ENCODE data around the gene SLC35A4.
A peak's percentile ranks its signal among the peaks of the same experiment; 100 is the strongest.

SLC35A4 gene

GRCh38 chr5:140565024-140565779, 574 bp downstream of the SLC35A4 start:
- in situ Hi-C loops (cut with HindIII; ENCODE audit: low pct_unique_long_range_greater_than_20kb, low sequenced_read_pairs) = no loop called here
- DNase-seq (ENCODE audit: low read depth in 1 of 2, low spot score in 1 of 2) = no peak
- no peak for TF ChIP-seq JUND (IDR thresholded peaks at IDR 0.05; ENCODE audit: low read depth)

GRCh38 chr5:140565780-140566095, 1.1 kb downstream of the SLC35A4 start:
- TF ChIP-seq JUND (IDR thresholded peaks at IDR 0.05; ENCODE audit: low read depth) = no peak
- DNase-seq (ENCODE audit: low read depth in 1 of 2, low spot score in 1 of 2) = no peak
- in situ Hi-C loops (cut with HindIII; ENCODE audit: low pct_unique_long_range_greater_than_20kb, low sequenced_read_pairs) = no loop called here

- in situ Hi-C loops (cut with HindIII; ENCODE audit: low pct_unique_long_range_greater_than_20kb, low sequenced_read_pairs) = no loop called here
- DNase-seq (ENCODE audit: low read depth in 1 of 2, low spot score in 1 of 2) = no peak
- TF ChIP-seq JUND (IDR thresholded peaks at IDR 0.05; ENCODE audit: low read depth) = no peak
Measured at GRCh38 chr5:140566665-140567064, 2.0 kb downstream of the SLC35A4 start.

- in situ Hi-C loops (cut with HindIII; ENCODE audit: low pct_unique_long_range_greater_than_20kb, low sequenced_read_pairs) = no loop called here
- no peak for TF ChIP-seq JUND (IDR thresholded peaks at IDR 0.05; ENCODE audit: low read depth)
- no peak for DNase-seq (ENCODE audit: low read depth in 1 of 2, low spot score in 1 of 2)
Measured at GRCh38 chr5:140567136-140567818, 2.6 kb downstream of the SLC35A4 start.

- TF ChIP-seq JUND (IDR thresholded peaks at IDR 0.05; ENCODE audit: low read depth) = no peak
- DNase-seq (ENCODE audit: low read depth in 1 of 2, low spot score in 1 of 2) = no peak
- in situ Hi-C loops (cut with HindIII; ENCODE audit: low pct_unique_long_range_greater_than_20kb, low sequenced_read_pairs) = no loop called here
Measured at GRCh38 chr5:140567871-140568270, 3.2 kb downstream of the SLC35A4 start.

- TF ChIP-seq JUND (IDR thresholded peaks at IDR 0.05; ENCODE audit: low read depth) = no peak
- in situ Hi-C loops (cut with HindIII; ENCODE audit: low pct_unique_long_range_greater_than_20kb, low sequenced_read_pairs) = no loop called here
- no peak for DNase-seq (ENCODE audit: low read depth in 1 of 2, low spot score in 1 of 2)
Measured at GRCh38 chr5:140568443-140569063, 3.9 kb downstream of the SLC35A4 start.

GRCh38 chr5:140569197-140569596, 4.6 kb downstream of the SLC35A4 start:
- no peak for DNase-seq (ENCODE audit: low read depth in 1 of 2, low spot score in 1 of 2)
- in situ Hi-C loops (cut with HindIII; ENCODE audit: low pct_unique_long_range_greater_than_20kb, low sequenced_read_pairs) = no loop called here
- TF ChIP-seq JUND (IDR thresholded peaks at IDR 0.05; ENCODE audit: low read depth) = no peak

GRCh38 chr5:140570058-140570457, 5.4 kb downstream of the SLC35A4 start:
- DNase-seq (ENCODE audit: low read depth in 1 of 2, low spot score in 1 of 2) = no peak
- in situ Hi-C loops (cut with HindIII; ENCODE audit: low pct_unique_long_range_greater_than_20kb, low sequenced_read_pairs) = no loop called here
- TF ChIP-seq JUND (IDR thresholded peaks at IDR 0.05; ENCODE audit: low read depth) = no peak

- DNase-seq (ENCODE audit: low read depth in 1 of 2, low spot score in 1 of 2) = no peak
- in situ Hi-C loops (cut with HindIII; ENCODE audit: low pct_unique_long_range_greater_than_20kb, low sequenced_read_pairs) = no loop called here
- no peak for TF ChIP-seq JUND (IDR thresholded peaks at IDR 0.05; ENCODE audit: low read depth)
Measured at GRCh38 chr5:140570488-140570887, 5.9 kb downstream of the SLC35A4 start.

GRCh38 chr5:140571105-140571504, 6.5 kb downstream of the SLC35A4 start:
- in situ Hi-C loops (cut with HindIII; ENCODE audit: low pct_unique_long_range_greater_than_20kb, low sequenced_read_pairs) = no loop called here
- DNase-seq (ENCODE audit: low read depth in 1 of 2, low spot score in 1 of 2) = no peak
- TF ChIP-seq JUND (IDR thresholded peaks at IDR 0.05; ENCODE audit: low read depth) = no peak

GRCh38 chr5:140573683-140574082, 9.1 kb downstream of the SLC35A4 start:
- DNase-seq (ENCODE audit: low read depth in 1 of 2, low spot score in 1 of 2) = no peak
- no peak for TF ChIP-seq JUND (IDR thresholded peaks at IDR 0.05; ENCODE audit: low read depth)

GRCh38 chr5:140574165-140574564, 9.5 kb downstream of the SLC35A4 start:
- no peak for TF ChIP-seq JUND (IDR thresholded peaks at IDR 0.05; ENCODE audit: low read depth)
- in situ Hi-C loops (cut with HindIII; ENCODE audit: low pct_unique_long_range_greater_than_20kb, low sequenced_read_pairs) = no loop called here
- DNase-seq (ENCODE audit: low read depth in 1 of 2, low spot score in 1 of 2) = no peak

More at GRCh38 chr5:140573683-140574082, 9.1 kb downstream of the SLC35A4 start:
- in situ Hi-C loops (cut with HindIII; ENCODE audit: low pct_unique_long_range_greater_than_20kb, low sequenced_read_pairs) = no loop called here

GRCh38 chr5:140575309-140575708, 10.7 kb downstream of the SLC35A4 start:
- in situ Hi-C loops (cut with HindIII; ENCODE audit: low pct_unique_long_range_greater_than_20kb, low sequenced_read_pairs) = no loop called here
- DNase-seq (ENCODE audit: low read depth in 1 of 2, low spot score in 1 of 2) = peak in 1 of 2 experiments; percentile 81

More at GRCh38 chr5:140575309-140575708, 10.7 kb downstream of the SLC35A4 start:
- no peak for TF ChIP-seq JUND (IDR thresholded peaks at IDR 0.05; ENCODE audit: low read depth)

All from T47D (cell line).